IMR-90 (cell line): Measurements from ENCODE around the gene ID3. TPM values are rescaled to one million over a fixed set of nuclear protein-coding genes. Genes with fewer than 3 reads are reported as not detected.
A peak's percentile ranks its signal among the peaks of the same experiment; 100 is the strongest.

ENCODE experiments used
- ATAC-seq: fragments of 200-7000 bp; cut with Tn5 transposase; 2 replicates; pipeline ENCODE4 v1.9.1; 2020; ENCODE audit warnings: low read depth, mild to moderate bottlenecking, moderate library complexity
- BruUV-seq: library from RNA; stranded (reverse); fragments of 400-500 nt; replicated peaks from 2 replicates; lab custom pipeline; 2021; lab: Mats Ljungman, UMichigan
- CTCF ChIA-PET: fragments of 300-600 bp; formaldehyde crosslinking; extraction: SDS; loops from one replicate; lab custom pipeline; 2021; ENCODE audit warnings: antibody characterized with exemption; lab: Yijun Ruan, JAX
- POLR2A ChIA-PET: fragments of 300-600 bp; sonication (Branson Sonifier 250); formaldehyde crosslinking; loops from one replicate; lab custom pipeline; 2022; ENCODE audit warnings: antibody characterized with exemption; ENCODE audit not compliant: unreplicated experiment; lab: Charles Lee
- DNase-seq: peaks from one replicate; pipeline ENCODE4 v3.0.0; 2013
- H2AFZ ChIP-seq: replicated peaks from 2 replicates; pipeline ENCODE3; 2013; ENCODE audit warnings: low read length, mild to moderate bottlenecking; ENCODE audit not compliant: poor library complexity
- H2AK5ac ChIP-seq: 2 replicates; pipeline ENCODE4 v1.6.1; 2013; ENCODE audit warnings: low read depth, low read length, inconsistent platforms
- H2AK9ac ChIP-seq: replicated peaks from 2 replicates; pipeline ENCODE3; 2013; ENCODE audit warnings: mild to moderate bottlenecking, low read depth, low read length, moderate library complexity; ENCODE audit not compliant: poor library complexity
- H2BK120ac ChIP-seq: 2 replicates; pipeline ENCODE4 v1.6.1; 2013; ENCODE audit warnings: low read depth, low read length, inconsistent platforms
- H2BK15ac ChIP-seq: 3 replicates; pipeline ENCODE4 v1.6.1; 2013; ENCODE audit warnings: low read depth, low read length, inconsistent platforms
- H2BK20ac ChIP-seq: 2 replicates; pipeline ENCODE4 v1.6.1; 2013; ENCODE audit warnings: low read depth, mild to moderate bottlenecking, inconsistent platforms, low read length, moderate library complexity
- H2BK5ac ChIP-seq: 2 replicates; pipeline ENCODE4 v1.6.1; 2013; ENCODE audit warnings: mild to moderate bottlenecking, low read depth, low read length, inconsistent platforms; ENCODE audit not compliant: poor library complexity, severe bottlenecking
- H3K14ac ChIP-seq: replicated peaks from 2 replicates; pipeline ENCODE4 v1.6.1; 2013; ENCODE audit warnings: low read depth, low read length, inconsistent platforms
- H3K18ac ChIP-seq: 2 replicates; pipeline ENCODE4 v1.6.1; 2013; ENCODE audit warnings: low read depth, low read length, control low read depth
- H3K23ac ChIP-seq: 2 replicates; pipeline ENCODE4 v1.6.1; 2013; ENCODE audit warnings: low read depth, low read length, inconsistent platforms
- H3K27ac ChIP-seq: 2 replicates; pipeline ENCODE4 v1.5.1; 2013; ENCODE audit warnings: mild to moderate bottlenecking, control low read depth, low read length; ENCODE audit not compliant: insufficient read depth
- H3K27me3 ChIP-seq: 2 replicates; pipeline ENCODE4 v1.6.1; 2013; ENCODE audit warnings: low read length; ENCODE audit not compliant: control insufficient read depth, insufficient read depth
- H3K36me3 ChIP-seq: 2 replicates; pipeline ENCODE4 v1.6.1; 2013; ENCODE audit warnings: low read length, mixed read lengths; ENCODE audit not compliant: control insufficient read depth, insufficient read depth
- H3K4ac ChIP-seq: 2 replicates; pipeline ENCODE4 v1.6.1; 2013; ENCODE audit warnings: low read depth, low read length, inconsistent platforms
- H3K4me1 ChIP-seq: 2 replicates; pipeline ENCODE4 v1.6.1; 2013; ENCODE audit warnings: low read length, mixed read lengths; ENCODE audit not compliant: control insufficient read depth, insufficient read depth
- H3K4me2 ChIP-seq: 2 replicates; pipeline ENCODE4 v1.6.1; 2013; ENCODE audit warnings: low read depth, mild to moderate bottlenecking, control low read depth, low read length, moderate library complexity
- H3K4me3 ChIP-seq: 2 replicates; pipeline ENCODE4 v1.5.1; 2013; ENCODE audit warnings: low read depth, mild to moderate bottlenecking, control low read depth, low read length, moderate library complexity; ENCODE audit not compliant: insufficient read depth
- H3K56ac ChIP-seq: 2 replicates; pipeline ENCODE4 v1.6.1; 2013; ENCODE audit warnings: low read length, inconsistent platforms; ENCODE audit not compliant: insufficient read depth; ENCODE audit errors: extremely low read depth
- H3K79me1 ChIP-seq, 2 experiments: 2 replicates each; pipeline ENCODE4 v1.6.1; 2013; ENCODE audit warnings: low read length in 2 of 2, inconsistent platforms in 1 of 2, low read depth in 1 of 2
- H3K9ac ChIP-seq: 2 replicates; pipeline ENCODE4 v1.6.1; 2013; ENCODE audit warnings: low read depth, low read length, control low read depth
- H3K9me1 ChIP-seq: 2 replicates; pipeline ENCODE4 v1.6.1; 2013; ENCODE audit warnings: low read length, inconsistent platforms; ENCODE audit not compliant: insufficient read depth
- H3K9me3 ChIP-seq: 2 replicates; pipeline ENCODE4 v1.6.1; 2013; ENCODE audit warnings: low read length; ENCODE audit not compliant: control insufficient read depth, insufficient read depth
- H4K20me1 ChIP-seq: 2 replicates; pipeline ENCODE4 v1.6.1; 2013; ENCODE audit warnings: low read length, inconsistent platforms; ENCODE audit not compliant: insufficient read depth
- H4K5ac ChIP-seq: 2 replicates; pipeline ENCODE4 v1.6.1; 2013; ENCODE audit warnings: mild to moderate bottlenecking, low read depth, low read length, control low read depth
- H4K8ac ChIP-seq, 2 experiments: 2 replicates each; pipeline ENCODE4 v1.6.1; 2013; ENCODE audit warnings: low read depth in 2 of 2, low read length in 2 of 2, control low read depth in 1 of 2, inconsistent platforms in 1 of 2
- H4K91ac ChIP-seq: 2 replicates; pipeline ENCODE4 v1.6.1; 2013; ENCODE audit warnings: low read depth, low read length, inconsistent platforms; ENCODE audit not compliant: insufficient read depth
- CHD1 ChIP-seq: IDR thresholded peaks from 2 replicates; pipeline ENCODE4 v1.6.1; 2012; ENCODE audit warnings: low read depth, low read length, improper control_type of control experiment
- NFE2L2 ChIP-seq: fragments of 150-350 bp; IDR thresholded peaks from 2 replicates; pipeline ENCODE4 v1.6.1; 2016; ENCODE audit warnings: low read depth, mild to moderate bottlenecking, low read length
- WGBS, 2 experiments: methylation state at CpG; one replicate each; pipeline versions ENCODE4 v1.1.5 to v1.1.7; 2013; ENCODE audit warnings: missing lambda C conversion rate in 2 of 2; ENCODE audit not compliant: insufficient read length in 1 of 2; ENCODE audit errors: extremely low coverage in 2 of 2; 5-methylcytosine and 5-hydroxymethylcytosine counted together
- dilution Hi-C: fragments of 300-500 bp; cut with HindIII; formaldehyde crosslinking; loops from one replicate; pipeline ENCODE4 v1.14.3; 2018; ENCODE audit warnings: low sequenced_read_pairs; ENCODE audit not compliant: unreplicated experiment
- in situ Hi-C: fragments of 300-500 bp; cut with MboI; formaldehyde crosslinking; loops from 3 replicates; pipeline ENCODE4 v1.14.3; 2019; ENCODE audit warnings: low sequenced_read_pairs, inconsistent platforms, mixed read lengths
- intact Hi-C: fragments of 100-400 bp; cut with micrococcal nuclease; formaldehyde crosslinking; loops from 2 replicates; pipeline ENCODE4 v1.10.0; 2022
- polyA plus RNA-seq, 3 experiments: library from polyadenylated mRNA; depleted of rRNA; stranded (reverse); fragments of >200 nt; gene quantifications; 2 replicates each; pipeline ENCODE4 v1.2.3, GENCODE V29; 2012; ENCODE audit warnings: low replicate concordance in 1 of 3
- total RNA-seq: library from RNA; depleted of rRNA; stranded (reverse); fragments of >200 nt; gene quantifications from 2 replicates; pipeline ENCODE4 v1.2.3, GENCODE V29; 2012

ID3 gene
- total and polyA plus RNA-seq, 2 of the 4 experiments (the other 2 are of a cell fraction) = 109 to 304 TPM

- Histone ChIP-seq H3K36me3 (no peaks in the 10 kb centered on the region), H3K4me2 (peak overlapping the region; percentile 81), H3K4me3 (peak overlapping the region; percentile 12; the same call in 1 of the 2 replicates), H3K9me1 (peaks cover 26% of the 10 kb centered on the region), H3K4me1 (peaks cover 28% of the 10 kb centered on the region), H4K8ac (peak overlapping the region; percentile 79 to 99), H2BK20ac (peak overlapping the region; percentile 97), H4K5ac (peak overlapping the region; percentile 69), H4K20me1 (no peaks in the 10 kb centered on the region; the same call in 1 of the 2 replicates), H3K27me3 (no peaks in the 10 kb centered on the region), H3K27ac (peak overlapping the region; percentile 96), H3K18ac (peak overlapping the region; percentile 86), H2BK5ac (peak overlapping the region; percentile 98), H2AK9ac (peak overlapping the region; percentile 88), H3K4ac (peak overlapping the region; percentile 99), H4K91ac (peak overlapping the region; percentile 98), H2AFZ (peak overlapping the region; percentile 83), H2BK120ac (peak overlapping the region; percentile 99), H2AK5ac (peak overlapping the region; percentile 97), H3K9me3 (no peaks in the 10 kb centered on the region; the same call in 1 of the 2 replicates), H3K14ac (peak overlapping the region; percentile 97), H3K9ac (peak overlapping the region; percentile 68), H2BK15ac (peak overlapping the region; percentile 94), H3K23ac (peak overlapping the region; percentile 98), H3K79me1 (peaks cover 15 to 42% of the 10 kb centered on the region in 2 experiments; a peak in 3 of 4 replicates), H3K56ac (peak overlapping the region; percentile 88)
- WGBS, 2 experiments = no CpG with 5 or more reads among the region's 7 CpGs
- intact Hi-C loops = no loop called here
- ChIA-PET CTCF (interaction anchor here (0.9 to 1.1 kb wide), 3 partner anchors 10 to 58 kb away, joined by 3 to 8 read pairs (median 4); no protein-coding TSS in a partner anchor), POLR2A (interaction anchor here (0.6 to 1.3 kb wide), 2 partner anchors 14 to 18 kb away, joined by 7 to 11 read pairs; no protein-coding TSS in a partner anchor)
- DNase-seq (no peak), ATAC-seq (peak; percentile 19)
- dilution Hi-C loops = no loop called here
- BruUV-seq = no TSS peak
- in situ Hi-C loops = no loop called here
- TF ChIP-seq NFE2L2 (no peak), CHD1 (peak; percentile 72; the same call in 1 of the 2 replicates)
These were observed 17.2 kb upstream of the ID3 start for GRCh38 chr1:23576338-23577055.
